Nephron (organoid): ENCODE results near the gene KLHL26.

Experiments used
- H3K27ac Mint-ChIP-seq, 3 experiments: 2 replicates each; pipeline ENCODE4 v1.8.0; 2020; ENCODE audit warnings: mixed read lengths in 3 of 3, mild to moderate bottlenecking in 2 of 3, moderate library complexity in 1 of 3
- H3K27me3 Mint-ChIP-seq: 2 replicates; pipeline ENCODE4 v1.8.0; 2021; ENCODE audit warnings: low read depth, mild to moderate bottlenecking, moderate library complexity, mixed read lengths
- H3K36me3 Mint-ChIP-seq: 2 replicates; pipeline ENCODE4 v1.8.0; 2020; ENCODE audit warnings: low read depth, mixed read lengths
- H3K4me1 Mint-ChIP-seq: 2 replicates; pipeline ENCODE4 v1.8.0; 2020; ENCODE audit warnings: mixed read lengths
- H3K4me3 Mint-ChIP-seq, 3 experiments: 2 replicates each; pipeline ENCODE4 v1.8.0; 2020; ENCODE audit warnings: mild to moderate bottlenecking in 3 of 3, mixed read lengths in 3 of 3, moderate library complexity in 2 of 3
- H3K9me3 Mint-ChIP-seq: 2 replicates; pipeline ENCODE4 v1.8.0; 2020; ENCODE audit warnings: mixed read lengths
- TF ChIP-seq, protein P1 (sequence below), 3 experiments: fragments of 200-600 bp; sonication (generic); IDR thresholded peaks; one replicate each; pipeline ENCODE4 v1.5.0; 2021; ENCODE audit warnings: antibody characterized with exemption in 3 of 3; ENCODE audit not compliant: unreplicated experiment in 3 of 3

KLHL26 gene

DNA sequence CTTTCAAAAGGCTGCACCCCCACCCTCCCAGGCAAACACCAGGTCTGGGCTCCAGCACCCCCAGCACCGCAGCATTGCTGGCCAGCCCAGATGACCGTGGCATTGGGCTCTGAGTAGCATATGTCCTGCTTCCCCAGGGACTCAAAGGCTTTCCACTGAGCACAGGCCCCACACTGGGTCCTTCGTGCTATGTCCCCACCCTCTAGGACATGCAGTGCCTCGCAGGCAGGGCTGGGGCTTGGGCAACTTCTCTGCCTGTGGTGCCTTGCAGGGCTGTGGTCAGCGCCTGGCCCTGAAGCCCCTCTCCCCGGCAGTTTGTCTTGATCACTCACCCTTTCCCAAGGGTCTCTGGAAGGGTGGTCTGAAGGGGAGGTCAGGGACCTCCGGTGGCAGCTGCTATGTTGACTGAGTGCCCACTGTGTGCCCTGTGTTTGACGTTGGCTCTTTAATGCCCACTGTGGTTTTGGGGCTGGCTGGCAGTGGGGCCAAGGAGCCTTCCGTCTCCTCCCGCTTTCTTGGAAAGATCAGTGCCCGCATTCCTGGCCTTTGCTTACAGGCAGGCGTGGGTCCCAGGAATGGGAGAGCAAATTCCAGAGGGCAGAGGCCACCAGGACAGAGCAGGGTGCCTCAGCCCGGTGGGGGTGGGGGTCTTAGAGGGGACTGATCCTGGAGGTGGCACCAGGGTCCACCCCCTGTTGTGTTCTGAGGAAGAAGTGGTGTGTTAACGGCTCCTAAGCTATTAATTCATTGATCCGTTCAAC lies 26.3 kb downstream of the KLHL26 start:
- Mint-ChIP-seq H3K27ac (no peak overlapping the region), H3K36me3 (peaks cover 4% of the 10 kb centered on the region), H3K27me3 (peaks cover 3% of the 10 kb centered on the region), H3K9me3 (no peaks in the 10 kb centered on the region), H3K4me1 (peaks cover 20% of the 10 kb centered on the region), H3K4me3 (no peak overlapping the region)
- TF ChIP-seq, protein P1, sequence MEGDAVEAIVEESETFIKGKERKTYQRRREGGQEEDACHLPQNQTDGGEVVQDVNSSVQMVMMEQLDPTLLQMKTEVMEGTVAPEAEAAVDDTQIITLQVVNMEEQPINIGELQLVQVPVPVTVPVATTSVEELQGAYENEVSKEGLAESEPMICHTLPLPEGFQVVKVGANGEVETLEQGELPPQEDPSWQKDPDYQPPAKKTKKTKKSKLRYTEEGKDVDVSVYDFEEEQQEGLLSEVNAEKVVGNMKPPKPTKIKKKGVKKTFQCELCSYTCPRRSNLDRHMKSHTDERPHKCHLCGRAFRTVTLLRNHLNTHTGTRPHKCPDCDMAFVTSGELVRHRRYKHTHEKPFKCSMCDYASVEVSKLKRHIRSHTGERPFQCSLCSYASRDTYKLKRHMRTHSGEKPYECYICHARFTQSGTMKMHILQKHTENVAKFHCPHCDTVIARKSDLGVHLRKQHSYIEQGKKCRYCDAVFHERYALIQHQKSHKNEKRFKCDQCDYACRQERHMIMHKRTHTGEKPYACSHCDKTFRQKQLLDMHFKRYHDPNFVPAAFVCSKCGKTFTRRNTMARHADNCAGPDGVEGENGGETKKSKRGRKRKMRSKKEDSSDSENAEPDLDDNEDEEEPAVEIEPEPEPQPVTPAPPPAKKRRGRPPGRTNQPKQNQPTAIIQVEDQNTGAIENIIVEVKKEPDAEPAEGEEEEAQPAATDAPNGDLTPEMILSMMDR (IDR thresholded peaks at IDR 0.05; ENCODE audit: unreplicated experiment in 3 of 3) = no peak

DNA sequence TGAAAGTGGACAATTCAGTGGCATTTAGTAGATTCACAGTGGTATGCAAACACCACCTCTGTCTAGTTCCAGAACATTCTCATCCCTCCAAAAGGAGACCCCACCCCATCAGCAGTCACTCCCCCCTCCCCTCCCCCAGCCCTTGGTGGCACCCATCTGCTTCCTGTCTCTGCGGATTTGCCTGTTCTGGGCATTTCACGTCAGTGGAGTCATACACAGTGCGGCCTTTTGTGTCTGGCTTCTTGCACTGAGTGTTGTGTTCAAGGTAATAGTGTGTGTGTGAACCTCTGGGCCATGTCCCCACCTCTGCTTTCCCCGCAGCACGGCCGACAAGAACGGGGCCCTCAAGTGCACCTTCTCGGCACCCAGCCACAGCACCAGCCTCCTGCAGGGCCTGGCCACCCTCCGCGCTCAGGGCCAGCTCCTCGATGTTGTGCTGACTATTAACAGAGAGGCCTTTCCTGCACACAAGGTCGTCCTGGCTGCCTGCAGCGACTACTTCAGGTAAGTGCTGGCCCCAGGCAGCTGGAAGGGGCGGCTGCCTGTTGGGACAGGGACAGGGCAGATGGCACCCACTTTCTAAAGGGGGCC lies 27.2 kb downstream of the KLHL26 start:
- no peak overlapping the region for H3K4me3 Mint-ChIP-seq
- no peaks in the 10 kb centered on the region for H3K27me3 Mint-ChIP-seq
- H3K4me1 Mint-ChIP-seq = peaks cover 12% of the 10 kb centered on the region
- H3K9me3 Mint-ChIP-seq = no peaks in the 10 kb centered on the region
- peaks cover 4% of the 10 kb centered on the region for H3K36me3 Mint-ChIP-seq
- no peak overlapping the region for H3K27ac Mint-ChIP-seq
- TF ChIP-seq, protein P1 (IDR thresholded peaks at IDR 0.05; ENCODE audit: unreplicated experiment in 3 of 3) = no peak

DNA sequence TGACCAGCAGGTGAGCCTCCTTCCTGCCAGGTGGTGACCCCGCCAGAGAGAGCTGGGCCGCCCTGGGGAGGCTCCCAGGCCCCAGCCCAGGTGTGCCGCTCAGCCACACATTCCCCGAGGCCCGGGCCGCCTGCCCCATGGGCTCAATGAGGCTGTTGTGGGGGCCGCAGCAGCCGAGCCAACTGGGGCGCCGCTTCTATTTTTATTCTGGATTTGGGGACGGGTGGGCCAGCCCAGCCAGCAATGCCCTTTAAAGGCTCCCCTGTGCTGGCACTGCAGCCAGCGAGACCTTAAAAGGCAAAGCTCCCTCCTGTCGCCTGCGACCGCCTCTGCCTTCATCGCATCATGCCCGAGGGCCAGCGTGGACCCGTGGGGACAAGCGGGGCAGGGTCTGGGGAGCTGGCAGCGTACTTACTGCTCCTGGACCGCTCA lies 29.0 kb downstream of the KLHL26 start:
- peaks cover 14% of the 10 kb centered on the region for H3K36me3 Mint-ChIP-seq
- no peak overlapping the region for H3K27ac Mint-ChIP-seq
- H3K4me1 Mint-ChIP-seq = peaks cover 17% of the 10 kb centered on the region
- H3K4me3 Mint-ChIP-seq = no peak overlapping the region
- H3K9me3 Mint-ChIP-seq = no peaks in the 10 kb centered on the region
- no peaks in the 10 kb centered on the region for H3K27me3 Mint-ChIP-seq
- TF ChIP-seq, protein P1 (IDR thresholded peaks at IDR 0.05; ENCODE audit: unreplicated experiment in 3 of 3) = no peak

DNA sequence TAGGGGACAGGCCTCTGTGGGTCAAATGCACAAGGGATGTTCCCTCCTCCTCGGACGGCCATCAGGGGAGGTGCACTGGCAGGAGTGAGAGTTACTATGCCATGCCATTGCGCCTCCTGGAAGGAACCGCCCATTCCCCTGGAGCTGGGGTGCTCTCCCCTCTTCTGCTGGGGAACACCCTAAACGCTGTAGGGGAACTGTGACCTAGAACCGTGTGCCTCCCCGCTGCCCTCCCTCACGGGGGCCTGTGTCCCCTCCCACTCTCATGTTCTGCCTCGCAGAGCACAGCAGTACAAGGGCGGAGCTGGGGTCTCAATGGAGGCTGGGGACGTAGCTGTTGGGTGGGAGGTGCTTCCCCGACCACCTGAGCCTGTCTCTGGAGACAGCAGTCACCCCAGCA lies 29.5 kb downstream of the KLHL26 start:
- no peaks in the 10 kb centered on the region for H3K27me3 Mint-ChIP-seq
- no peaks in the 10 kb centered on the region for H3K9me3 Mint-ChIP-seq
- H3K36me3 Mint-ChIP-seq = peaks cover 14% of the 10 kb centered on the region
- H3K4me1 Mint-ChIP-seq = peaks cover 18% of the 10 kb centered on the region
- no peak overlapping the region for H3K27ac Mint-ChIP-seq
- TF ChIP-seq, protein P1 (IDR thresholded peaks at IDR 0.05; ENCODE audit: unreplicated experiment in 3 of 3) = no peak
- H3K4me3 Mint-ChIP-seq = no peak overlapping the region

DNA sequence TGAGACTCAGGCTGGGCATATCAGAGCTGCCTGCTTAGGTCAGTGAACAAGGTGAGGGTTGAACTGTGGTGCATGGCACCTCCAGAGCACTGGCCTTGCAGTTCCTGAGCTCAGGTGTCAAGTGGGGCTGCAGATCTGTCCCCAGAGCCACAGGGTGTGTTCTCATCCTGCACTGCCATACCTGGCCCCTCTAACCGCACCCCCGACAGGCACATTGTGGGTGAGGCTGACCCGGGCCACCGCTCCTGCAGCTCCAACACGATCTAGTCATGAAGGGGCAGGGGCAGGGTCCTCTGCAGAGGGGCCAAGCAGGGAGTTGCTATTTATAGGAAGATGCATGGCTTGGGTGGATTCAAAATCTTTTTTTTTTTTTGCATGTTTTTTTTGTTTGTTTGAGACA lies 30.0 kb downstream of the KLHL26 start:
- no peak overlapping the region for H3K4me3 Mint-ChIP-seq
- no peaks in the 10 kb centered on the region for H3K27me3 Mint-ChIP-seq
- H3K36me3 Mint-ChIP-seq = peaks cover 14% of the 10 kb centered on the region
- no peak overlapping the region for H3K27ac Mint-ChIP-seq
- peaks cover 19% of the 10 kb centered on the region for H3K4me1 Mint-ChIP-seq
- TF ChIP-seq, protein P1 (IDR thresholded peaks at IDR 0.05; ENCODE audit: unreplicated experiment in 3 of 3) = no peak
- H3K9me3 Mint-ChIP-seq = no peaks in the 10 kb centered on the region
